ENCODE measurements around the gene VANGL2. TPM values are rescaled to one million over a fixed set of nuclear protein-coding genes. Genes with fewer than 3 reads are reported as not detected.

Gene VANGL2
- total and polyA plus RNA-seq, 2 of the 8 experiments (the other 6 are each of a cell fraction or from before 2014, with no cell fraction given) = 62.5 to 118 TPM

GRCh38 chr1:160446945-160447600, 46.7 kb downstream of the VANGL2 start:
- no peaks in the 10 kb centered on the region for H3K79me1 ChIP-seq (ENCODE audit: low read depth, low read length)
- no peak overlapping the region for H3K18ac ChIP-seq (ENCODE audit: extremely low read depth, low read length)
- no peaks in the 10 kb centered on the region for H3K9me3 ChIP-seq (ENCODE audit: insufficient read depth in 2 of 2, low read depth in 1 of 2, low read length in 1 of 2)
- H2AK5ac ChIP-seq (ENCODE audit: low read depth, low read length) = no peak overlapping the region
- no peak overlapping the region for H2BK12ac ChIP-seq (ENCODE audit: low read depth, low read length)
- no peak overlapping the region for H3K27ac ChIP-seq (ENCODE audit: low read depth, low read length)
- CTCF ChIA-PET (ENCODE audit: partially characterized antibody) = interaction anchor here (1.0 to 1.2 kb wide), 3 partner anchors 16 to 42 kb away, joined by 3 read pairs; no protein-coding TSS in a partner anchor
- H3K23ac ChIP-seq (ENCODE audit: insufficient read length) = no peak overlapping the region
- no peaks in the 10 kb centered on the region for H3K4me1 ChIP-seq (replicated peaks in 1 of 4; ENCODE audit: control insufficient read depth in 3 of 4, insufficient read depth in 4 of 4, low read length in 3 of 4)
- H3K9ac ChIP-seq (replicated peaks in 1 of 4; ENCODE audit: extremely low read depth in 1 of 4, low read depth in 3 of 4, low read length in 3 of 4) = no peak overlapping the region
- H2AFZ ChIP-seq (ENCODE audit: low read length) = peak overlapping the region; percentile 77; the same call in 1 of the 2 replicates
- no peaks in the 10 kb centered on the region for H3K36me3 ChIP-seq (ENCODE audit: control insufficient read depth in 2 of 4, insufficient read depth in 4 of 4, low read length in 3 of 4)
- H3K4me3 ChIP-seq (ENCODE audit: extremely low read depth in 1 of 4, insufficient read depth in 2 of 4, low read depth in 3 of 4, low read length in 4 of 4) = no peak overlapping the region
- no peak overlapping the region for H3K56ac ChIP-seq (replicated peaks; ENCODE audit: insufficient read length, low read depth, low read length)
- no peak overlapping the region for H3K4me2 ChIP-seq (ENCODE audit: insufficient read depth in 1 of 2, low read depth in 2 of 2, low read length in 2 of 2)
- FAIRE-seq = no peak
- H3K23me2 ChIP-seq (ENCODE audit: low read depth, low read length) = no peaks in the 10 kb centered on the region
- no peak overlapping the region for H3K14ac ChIP-seq (ENCODE audit: insufficient read length)
- no peak overlapping the region for H2BK120ac ChIP-seq (replicated peaks; ENCODE audit: low read depth, low read length)
- no peaks in the 10 kb centered on the region for H4K20me1 ChIP-seq (replicated peaks in 1 of 2; ENCODE audit: control insufficient read depth in 1 of 2, insufficient read depth in 2 of 2, low read length in 2 of 2)
- 92% methylated on average over 8 of the region's 8 CpGs; no CpG with 5 or more reads in 1 of the 2 experiments for WGBS, 2 experiments (ENCODE audit: extremely low coverage in 1 of 2, insufficient coverage in 1 of 2, insufficient read length in 1 of 2, insufficient replicate concordance in 2 of 2, low coverage in 1 of 2, low lambda C conversion rate in 2 of 2, missing lambda C conversion rate in 1 of 2)
- POLR2A ChIA-PET (ENCODE audit: partially characterized antibody) = no interaction called here
- H4K91ac ChIP-seq (replicated peaks; ENCODE audit: insufficient read length, low read length) = no peak overlapping the region
- no peak overlapping the region for H4K8ac ChIP-seq (ENCODE audit: extremely low read depth, insufficient read depth, low read length)
- H3K4ac ChIP-seq (replicated peaks; ENCODE audit: insufficient read length, low read depth, low read length) = no peak overlapping the region
- no peak overlapping the region for H4K5ac ChIP-seq (ENCODE audit: insufficient read length, low read depth, low read length)
- TF ChIP-seq CHD2 (IDR thresholded peaks at IDR 0.05; ENCODE audit: low read length) (no peak), NRF1 (IDR thresholded peaks at IDR 0.05; ENCODE audit: low read depth, low read length) (no peak)
- H2BK20ac ChIP-seq (ENCODE audit: low read length) = no peak overlapping the region
- H2BK15ac ChIP-seq (ENCODE audit: low read length) = no peak overlapping the region
- no peaks in the 10 kb centered on the region for H3K79me2 ChIP-seq (ENCODE audit: control insufficient read depth in 1 of 2, insufficient read depth in 2 of 2, low read length in 2 of 2)
- DNase-seq (ENCODE audit: low read depth in 1 of 2, low spot score in 2 of 2) = no peak
- H2BK5ac ChIP-seq (ENCODE audit: low read depth, low read length) = no peak overlapping the region
- peaks cover 0 to 1% (median 0%) of the 10 kb centered on the region in 4 experiments; a peak in 1 of 7 replicates for H3K27me3 ChIP-seq (replicated peaks in 1 of 4; ENCODE audit: control insufficient read depth in 3 of 4, extremely low read depth in 1 of 4, insufficient read depth in 3 of 4, low read length in 3 of 4)
